GM18951 (cell line): Measurements from ENCODE around the gene MYO3A.
"Not testable (repeated sequence)": the region's sequence is repeated elsewhere in the genome, so short reads cannot be mapped to it uniquely, and the experiment has no call there.

Experiments
- POLR2A ChIP-seq: IDR thresholded peaks from 4 replicates; pipeline ENCODE4 v1.6.1; 2011; ENCODE audit warnings: mild to moderate bottlenecking; ENCODE audit not compliant: insufficient read length, insufficient read depth; ENCODE audit errors: extremely low read depth
- in situ Hi-C: fragments of 300-500 bp; cut with MboI; formaldehyde crosslinking; loops from one replicate; pipeline ENCODE4 v1.12.0; 2022; ENCODE audit warnings: low sequenced_read_pairs, mixed read lengths, inconsistent platforms; ENCODE audit not compliant: unreplicated experiment

The MYO3A gene

DNA sequence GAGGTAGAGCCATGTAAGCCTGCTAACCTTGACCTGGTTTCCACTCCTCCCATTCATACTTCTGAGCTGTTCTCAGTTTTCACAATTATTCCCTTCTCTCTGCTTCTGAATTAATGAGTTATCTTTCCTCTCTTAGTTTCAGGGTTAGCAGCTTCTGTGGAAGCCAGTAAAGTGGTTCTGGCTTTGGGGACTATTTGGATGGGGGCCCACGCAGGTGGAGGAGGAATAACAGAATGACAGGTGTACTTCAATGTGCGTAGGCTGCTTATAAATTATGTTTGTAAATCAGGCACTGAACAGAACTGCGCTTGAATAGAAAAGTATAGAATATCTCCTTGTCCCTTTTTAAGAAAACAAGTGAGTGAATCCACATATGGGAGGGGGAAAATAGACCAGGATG, 153.6 kb downstream of the MYO3A start:
- no peak for TF ChIP-seq POLR2A
- in situ Hi-C loops, result no loop called here

- in situ Hi-C loops, result no loop called here
These were observed 156.0 kb downstream of the MYO3A start for GRCh38 chr10:26090026-26090425.

GRCh38 chr10:26090762-26091161, 156.7 kb downstream of the MYO3A start:
- in situ Hi-C loops, result no loop called here
- TF ChIP-seq POLR2A, result no peak

More at GRCh38 chr10:26090026-26090425, 156.0 kb downstream of the MYO3A start:
- TF ChIP-seq POLR2A, result no peak

DNA sequence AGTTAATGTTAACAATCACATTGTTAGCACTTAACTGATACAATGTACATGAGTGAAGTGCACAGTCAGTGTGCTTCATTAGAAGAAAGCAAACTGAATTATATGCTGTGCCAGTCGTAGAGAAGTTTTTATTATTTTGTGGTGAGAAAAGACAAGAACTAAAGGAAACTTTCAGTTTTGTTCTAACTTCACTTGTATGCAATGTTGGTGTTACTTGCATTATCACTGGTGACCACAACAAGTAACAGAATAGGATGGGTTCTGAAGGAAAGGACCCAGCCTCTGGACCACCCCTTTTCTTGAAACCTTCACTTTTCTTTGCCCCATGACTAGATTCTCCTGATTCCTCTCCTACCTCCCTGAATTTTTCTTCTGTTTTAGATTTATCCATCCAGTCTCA, 159.2 kb downstream of the MYO3A start:
- TF ChIP-seq POLR2A, result no peak
- in situ Hi-C loops, result no loop called here

GRCh38 chr10:26095781-26096180, 161.8 kb downstream of the MYO3A start:
- in situ Hi-C loops, result no loop called here
- no peak for TF ChIP-seq POLR2A

DNA sequence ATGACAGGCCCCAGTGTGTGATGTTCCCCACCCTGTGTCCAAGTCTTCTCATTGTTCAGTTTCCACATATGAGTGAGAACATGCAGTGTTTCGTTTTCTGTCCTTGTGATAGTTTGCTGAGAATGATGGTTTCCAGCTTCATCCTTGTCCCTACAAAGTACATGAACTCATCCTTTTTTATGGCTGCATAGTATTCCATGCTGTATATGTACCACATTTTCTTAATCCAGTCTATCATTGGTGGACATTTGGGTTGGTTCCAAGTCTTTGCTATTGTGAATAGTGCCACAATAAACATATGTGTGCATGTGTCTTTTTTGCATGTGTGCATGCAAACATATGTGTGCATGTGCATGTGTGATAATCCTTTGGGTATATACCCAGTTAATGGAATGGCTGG, 163.5 kb downstream of the MYO3A start:
- in situ Hi-C loops, result not testable (repeated sequence)

- in situ Hi-C loops, result no loop called here
- TF ChIP-seq POLR2A, result no peak
These were observed 178.5 kb downstream of the MYO3A start for GRCh38 chr10:26112532-26112931.

- no peak for TF ChIP-seq POLR2A
- in situ Hi-C loops, result no loop called here
These were observed 204.6 kb downstream of the MYO3A start for GRCh38 chr10:26138613-26139012.

DNA sequence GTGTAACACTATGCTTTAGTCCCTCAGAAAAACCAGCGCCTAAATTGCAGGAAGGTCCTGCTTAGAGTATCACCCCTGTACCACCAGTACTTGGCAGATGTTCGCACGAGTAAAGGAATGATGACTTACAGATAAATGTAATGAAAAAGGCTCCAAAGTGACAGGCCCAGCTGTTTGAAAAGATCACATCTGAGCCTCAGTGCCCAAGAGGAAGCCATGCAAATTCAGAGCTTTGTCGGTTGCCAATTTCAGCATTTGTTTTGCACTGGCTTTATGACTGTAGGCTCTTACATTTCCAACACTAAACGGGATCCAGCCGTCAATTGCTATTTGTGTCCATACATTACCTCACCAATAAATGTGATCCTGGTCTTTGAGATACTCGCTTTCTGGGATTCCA, 222.0 kb downstream of the MYO3A start:
- no peak for TF ChIP-seq POLR2A
- in situ Hi-C loops, result no loop called here

GRCh38 chr10:26157734-26158133, 223.7 kb downstream of the MYO3A start:
- TF ChIP-seq POLR2A, result no peak

DNA sequence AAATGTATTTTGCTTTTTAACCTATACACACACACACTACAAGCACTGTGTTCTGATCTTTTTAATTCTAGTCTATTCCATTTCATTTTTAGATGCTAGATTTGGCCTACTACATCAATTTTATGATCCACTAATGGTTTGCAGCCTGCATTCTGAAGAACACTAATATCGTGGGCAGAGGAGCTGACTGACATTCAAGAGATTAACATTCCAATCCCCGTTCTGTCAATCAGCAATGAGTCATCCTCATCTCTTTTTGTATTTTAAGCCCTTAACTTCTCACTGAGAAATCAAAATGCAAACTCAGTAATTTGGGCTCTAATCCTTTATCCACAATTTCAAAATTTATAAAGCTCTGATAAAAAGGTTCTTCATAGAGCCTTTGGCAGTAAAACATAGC, 235.4 kb downstream of the MYO3A start:
- in situ Hi-C loops, result no loop called here
- TF ChIP-seq POLR2A, result no peak

More at GRCh38 chr10:26157734-26158133, 223.7 kb downstream of the MYO3A start:
- in situ Hi-C loops, result no loop called here

DNA sequence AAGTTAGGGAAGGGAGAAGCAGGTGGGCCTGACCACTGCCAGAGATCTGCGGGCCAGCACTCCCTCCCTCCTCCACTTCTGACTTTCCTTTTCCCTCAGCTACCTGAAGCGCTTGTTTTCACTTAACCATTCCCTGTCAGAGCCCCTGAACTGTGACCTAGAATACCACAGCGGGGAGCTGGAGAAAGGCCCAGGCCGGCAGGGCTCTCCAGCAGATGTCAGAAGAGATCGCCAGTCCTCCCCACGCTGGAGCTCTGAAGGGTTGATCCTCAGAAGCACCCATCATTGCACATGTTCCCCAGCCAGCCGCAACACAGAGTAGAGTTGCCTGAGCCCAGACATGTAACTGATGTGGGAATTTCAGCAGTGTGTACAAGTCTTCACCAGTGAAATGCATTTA, 238.1 kb downstream of the MYO3A start:
- no peak for TF ChIP-seq POLR2A
- in situ Hi-C loops, result no loop called here

- in situ Hi-C loops, result no loop called here
- TF ChIP-seq POLR2A, result no peak
These were observed 239.8 kb downstream of the MYO3A start for GRCh38 chr10:26173837-26174236.

GRCh38 chr10:26177341-26177740, 243.3 kb downstream of the MYO3A start:
- no peak for TF ChIP-seq POLR2A
- in situ Hi-C loops, result no loop called here

GRCh38 chr10:26194275-26194674, 260.2 kb downstream of the MYO3A start:
- in situ Hi-C loops, result no loop called here
- no peak for TF ChIP-seq POLR2A
